SK-N-MC (cell line): Measurements from ENCODE around the gene ARHGAP24.

Experiments used
- DNase-seq: peaks from one replicate; pipeline ENCODE4 v3.0.0-alpha.2; 2011; ENCODE audit warnings: low read depth, low spot score
- H3K27ac ChIP-seq: fragments of 200-600 bp; sonication (generic); 2 replicates; pipeline ENCODE4 v1.5.1; 2016; ENCODE audit warnings: mixed run types
- H3K36me3 ChIP-seq: fragments of 200-600 bp; sonication (generic); 2 replicates; pipeline ENCODE4 v1.6.1; 2017; ENCODE audit warnings: antibody characterized with exemption, low read length, mixed read lengths; ENCODE audit not compliant: insufficient read depth
- H3K4me3 ChIP-seq: fragments of 200-600 bp; sonication (generic); 2 replicates; pipeline ENCODE4 v1.5.1; 2016
- H3K9ac ChIP-seq: fragments of 200-600 bp; sonication (generic); 2 replicates; pipeline ENCODE4 v1.8.0; 2017; ENCODE audit warnings: mixed run types, mixed read lengths; ENCODE audit not compliant: insufficient read length
- H3K9me3 ChIP-seq: fragments of 200-600 bp; sonication (generic); 2 replicates; pipeline ENCODE4 v1.6.1; 2017; ENCODE audit warnings: low read depth, mild to moderate bottlenecking, antibody characterized with exemption, low read length, moderate library complexity, mixed read lengths
- EZH2 ChIP-seq: fragments of 200-600 bp; sonication (generic); IDR thresholded peaks from one replicate; pipeline ENCODE4 v1.6.1; 2017; ENCODE audit warnings: antibody characterized with exemption
- FOXP2 ChIP-seq: optimal IDR thresholded peaks from 2 replicates; pipeline ENCODE3; 2011; ENCODE audit warnings: mild to moderate bottlenecking, moderate library complexity; ENCODE audit not compliant: insufficient read depth; ENCODE audit errors: extremely low read length, control extremely low read depth
- POLR2AphosphoS5 ChIP-seq: IDR thresholded peaks from 2 replicates; pipeline ENCODE4 v1.6.1; 2012; ENCODE audit warnings: mild to moderate bottlenecking, low read depth, low read length, borderline replicate concordance

The ARHGAP24 gene

GRCh38 chr4:85474818-85475630, at the start of gene ARHGAP24:
Gene ARHGAP24 (plus strand): TSS chr4:85475150.
- peak; percentile 90 for DNase-seq
- Histone ChIP-seq H3K4me3 (peak within 1 kb of the TSS; percentile 93), H3K27ac (peak within 1 kb of the TSS; percentile 79), H3K9ac (peak within 1 kb of the TSS; percentile 69), H3K9me3 (no peaks in the 10 kb centered on the region), H3K36me3 (no peaks in the 10 kb centered on the region)
- peak; percentile 6 for TF ChIP-seq FOXP2
- no peak for TF ChIP-seq EZH2
- peak; percentile 82 for TF ChIP-seq POLR2AphosphoS5

DNA sequence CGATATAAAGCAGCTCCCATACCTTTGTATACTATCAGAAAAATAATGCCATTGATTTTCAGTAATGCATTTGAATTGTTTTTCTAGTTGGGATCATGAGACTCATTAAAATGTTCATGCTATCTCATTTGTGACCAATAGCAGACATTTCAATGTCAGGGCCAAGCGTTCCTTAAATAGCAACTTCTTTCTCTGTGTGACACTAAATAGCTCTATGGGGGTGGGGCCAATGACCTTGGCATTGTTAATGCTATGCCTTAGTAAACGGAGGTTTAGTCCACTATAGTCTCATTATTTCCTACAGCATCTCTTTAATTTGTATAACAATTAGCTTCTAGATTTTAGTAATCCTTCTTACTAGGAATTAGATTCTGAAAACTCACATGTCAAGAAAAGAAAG, 48.6 kb upstream of the ARHGAP24 start:
- DNase-seq, result no peak

DNA sequence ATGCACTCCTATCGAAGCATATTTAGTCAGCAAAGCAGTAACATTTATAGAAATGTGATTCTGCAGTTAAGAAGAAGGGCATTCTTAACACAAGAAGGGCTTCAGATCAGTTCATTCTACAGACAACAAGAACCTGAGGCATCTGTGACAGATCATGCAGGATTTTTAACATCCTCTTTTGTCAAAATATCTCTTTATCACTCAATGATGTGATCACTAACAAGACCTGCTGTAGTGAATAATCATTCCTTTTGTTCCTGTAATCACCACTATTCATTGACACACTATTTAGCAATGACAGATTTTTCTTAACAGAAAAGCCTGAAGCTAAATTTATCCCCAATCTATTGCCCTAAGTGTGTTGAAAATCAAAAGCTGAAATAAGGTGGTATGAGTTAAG, 47.8 kb upstream of the ARHGAP24 start:
- no peak for TF ChIP-seq POLR2AphosphoS5
- no peak for TF ChIP-seq FOXP2
- TF ChIP-seq EZH2, result no peak
- Histone ChIP-seq H3K9ac (no peak overlapping the region), H3K4me3 (no peak overlapping the region), H3K27ac (no peak overlapping the region), H3K9me3 (no peaks in the 10 kb centered on the region), H3K36me3 (no peaks in the 10 kb centered on the region)
- no peak for DNase-seq

More for the DNA sequence above, 48.6 kb upstream of the ARHGAP24 start:
- Histone ChIP-seq H3K36me3 (no peaks in the 10 kb centered on the region), H3K27ac (no peak overlapping the region), H3K4me3 (no peak overlapping the region), H3K9ac (no peak overlapping the region), H3K9me3 (no peaks in the 10 kb centered on the region)
- TF ChIP-seq EZH2 (no peak), FOXP2 (no peak), POLR2AphosphoS5 (no peak)

- TF ChIP-seq POLR2AphosphoS5, result no peak
- TF ChIP-seq EZH2, result no peak
- no peak for TF ChIP-seq FOXP2
- H3K9ac ChIP-seq, result no peak overlapping the region
Observed at GRCh38 chr4:85430226-85430625, 44.7 kb upstream of the ARHGAP24 start.

GRCh38 chr4:85430697-85431096, 44.3 kb upstream of the ARHGAP24 start:
- TF ChIP-seq EZH2, result no peak
- no peak for TF ChIP-seq FOXP2
- no peak for TF ChIP-seq POLR2AphosphoS5
- Histone ChIP-seq H3K9me3 (no peaks in the 10 kb centered on the region), H3K9ac (no peak overlapping the region), H3K4me3 (no peak overlapping the region), H3K27ac (no peak overlapping the region), H3K36me3 (no peaks in the 10 kb centered on the region)
- DNase-seq, result no peak

More at GRCh38 chr4:85430226-85430625, 44.7 kb upstream of the ARHGAP24 start:
- Histone ChIP-seq H3K27ac (no peak overlapping the region), H3K9me3 (no peaks in the 10 kb centered on the region), H3K36me3 (no peaks in the 10 kb centered on the region), H3K4me3 (no peak overlapping the region)
- DNase-seq, result no peak

GRCh38 chr4:85431156-85431555, 43.8 kb upstream of the ARHGAP24 start:
- H3K9me3 ChIP-seq, result no peaks in the 10 kb centered on the region
- no peaks in the 10 kb centered on the region for H3K36me3 ChIP-seq
- H3K9ac ChIP-seq, result no peak overlapping the region
- TF ChIP-seq POLR2AphosphoS5 (no peak), FOXP2 (no peak), EZH2 (no peak)
- DNase-seq, result no peak
- H3K27ac ChIP-seq, result no peak overlapping the region
- no peak overlapping the region for H3K4me3 ChIP-seq

DNA sequence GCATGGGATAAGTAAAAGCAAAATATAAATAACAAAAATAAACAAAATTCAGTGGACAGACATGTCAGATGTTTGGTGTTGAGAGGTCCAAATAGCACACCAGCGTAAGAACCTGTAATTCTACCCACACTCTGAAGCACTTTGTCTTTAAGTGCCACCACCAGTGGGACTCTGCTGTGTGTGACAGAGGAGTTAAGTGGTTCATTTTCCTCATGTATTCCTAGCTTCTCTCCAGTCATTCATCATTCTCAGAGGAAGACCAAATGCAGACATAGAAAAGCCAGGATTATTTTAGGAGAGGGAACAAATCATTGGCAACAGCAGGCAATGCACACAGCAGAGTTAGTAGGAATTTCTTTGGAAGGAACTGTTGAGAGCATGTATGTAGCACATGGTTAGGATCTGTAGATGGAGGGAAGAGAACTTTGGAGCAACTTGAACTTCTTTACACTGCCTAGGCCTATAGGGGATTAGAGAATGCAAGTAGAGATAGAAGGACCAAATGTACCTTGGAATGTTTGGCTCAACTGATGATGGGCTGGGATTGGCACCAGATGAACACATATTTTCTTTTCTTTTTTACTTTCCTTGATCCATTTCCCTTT, 43.0 kb upstream of the ARHGAP24 start:
- H3K27ac ChIP-seq, result no peak overlapping the region
- DNase-seq, result no peak
- H3K4me3 ChIP-seq, result no peak overlapping the region
- no peak overlapping the region for H3K9ac ChIP-seq
- no peaks in the 10 kb centered on the region for H3K36me3 ChIP-seq
- TF ChIP-seq EZH2 (no peak), POLR2AphosphoS5 (no peak), FOXP2 (no peak)
- no peaks in the 10 kb centered on the region for H3K9me3 ChIP-seq

GRCh38 chr4:85445050-85445639, 29.8 kb upstream of the ARHGAP24 start:
- H3K36me3 ChIP-seq, result no peaks in the 10 kb centered on the region
- H3K4me3 ChIP-seq, result no peak overlapping the region
- no peaks in the 10 kb centered on the region for H3K9me3 ChIP-seq
- no peak for DNase-seq
- no peak for TF ChIP-seq EZH2
- TF ChIP-seq POLR2AphosphoS5, result no peak
- TF ChIP-seq FOXP2, result no peak
- no peak overlapping the region for H3K9ac ChIP-seq
- no peak overlapping the region for H3K27ac ChIP-seq
